HL-60/S4 treated with retinoic acid at 250 ng/mL for 4 days and 3 days (cell line): ENCODE data around the gene CCL24.
"Not testable (repeated sequence)": the region's sequence is repeated elsewhere in the genome, so short reads cannot be mapped to it uniquely, and the experiment has no call there.

Source experiments
- in situ Hi-C: fragments of 300-500 bp; cut with MboI; formaldehyde crosslinking; loops from 2 replicates; pipeline ENCODE4 v1.7.0; 2022; ENCODE audit warnings: low sequenced_read_pairs

The CCL24 gene

DNA sequence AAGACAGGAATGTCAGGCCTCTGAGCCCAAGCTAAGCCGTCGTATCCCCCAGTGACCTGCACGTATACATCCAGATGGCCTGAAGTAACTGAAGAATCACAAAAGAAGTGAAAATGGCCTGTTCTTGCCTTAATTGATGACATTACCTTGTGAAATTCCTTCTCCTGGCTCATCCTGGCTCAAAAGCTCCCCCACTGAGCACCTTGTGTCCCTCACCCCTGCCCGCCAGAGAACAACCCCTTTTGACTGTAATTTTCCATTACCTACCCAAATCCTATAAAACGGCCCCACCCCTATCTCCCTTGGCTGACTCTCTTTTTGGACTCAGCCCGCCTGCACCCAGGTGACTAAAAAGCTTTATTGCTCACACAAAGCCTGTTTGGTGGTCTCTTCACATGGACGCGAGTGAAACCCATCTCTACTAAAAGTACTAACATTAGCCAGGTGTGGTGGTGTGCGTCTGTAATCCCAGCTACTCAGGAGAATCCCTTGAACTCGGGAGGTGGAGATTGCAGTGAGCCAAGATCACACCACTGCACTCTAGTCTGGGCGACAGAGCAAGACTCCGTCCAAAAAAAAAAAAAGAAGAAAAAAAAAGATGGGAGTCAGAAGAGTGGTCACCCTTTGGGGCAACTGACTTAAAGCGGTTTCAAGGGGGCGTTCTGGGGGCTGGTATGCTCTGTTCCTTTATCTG lies 25.3 kb downstream of the CCL24 start:
- in situ Hi-C loops, result not testable (repeated sequence)

DNA sequence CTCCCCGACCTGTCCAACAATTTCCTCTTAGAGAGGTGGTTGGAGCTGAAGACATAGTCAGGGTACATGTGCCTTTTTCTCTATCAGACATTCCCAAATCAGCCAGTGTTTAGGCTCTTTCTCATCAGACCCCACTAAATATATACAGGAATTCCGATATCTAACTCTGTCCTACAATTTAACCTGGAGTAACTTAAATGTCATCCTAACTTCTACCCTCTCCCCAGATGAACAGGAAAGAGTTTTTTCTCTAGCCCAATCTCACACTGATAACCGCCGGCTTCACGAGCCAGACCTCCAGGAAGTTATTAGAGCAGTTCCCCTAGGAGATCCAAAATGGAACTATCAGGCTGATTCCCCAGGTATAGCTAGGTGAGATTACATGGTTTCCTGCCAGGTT lies 30.5 kb downstream of the CCL24 start:
- in situ Hi-C loops, result not testable (repeated sequence)

DNA sequence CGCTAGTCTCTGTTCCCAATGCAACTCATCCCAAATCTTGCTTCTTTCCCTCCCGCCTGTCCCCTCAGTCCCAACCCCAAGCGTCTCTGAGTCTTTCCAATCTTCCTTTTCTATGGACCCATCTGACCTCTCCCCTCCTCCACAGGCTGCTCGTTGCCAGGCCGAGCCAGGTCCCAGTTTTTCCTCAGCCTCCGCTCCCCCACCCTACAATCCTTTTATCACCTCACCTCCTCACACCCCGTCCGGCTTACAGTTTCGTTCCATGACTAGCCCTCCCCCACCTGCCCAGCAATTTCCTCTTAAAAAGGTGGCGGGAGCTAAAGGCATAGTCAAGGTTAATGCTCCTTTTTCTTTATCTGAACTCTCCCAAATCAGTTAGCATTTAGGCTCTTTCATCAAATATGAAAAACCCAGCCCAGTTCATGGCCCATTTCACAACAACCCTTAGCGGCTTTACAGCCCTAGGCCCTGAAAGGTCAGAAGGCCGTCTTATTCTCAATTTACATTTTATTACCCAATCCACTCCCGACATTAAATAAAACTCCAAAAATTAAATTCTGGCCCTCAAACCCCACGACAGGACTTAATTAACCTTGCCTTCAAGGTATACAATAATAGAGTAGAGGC lies 32.8 kb downstream of the CCL24 start:
- in situ Hi-C loops, result not testable (repeated sequence)

DNA sequence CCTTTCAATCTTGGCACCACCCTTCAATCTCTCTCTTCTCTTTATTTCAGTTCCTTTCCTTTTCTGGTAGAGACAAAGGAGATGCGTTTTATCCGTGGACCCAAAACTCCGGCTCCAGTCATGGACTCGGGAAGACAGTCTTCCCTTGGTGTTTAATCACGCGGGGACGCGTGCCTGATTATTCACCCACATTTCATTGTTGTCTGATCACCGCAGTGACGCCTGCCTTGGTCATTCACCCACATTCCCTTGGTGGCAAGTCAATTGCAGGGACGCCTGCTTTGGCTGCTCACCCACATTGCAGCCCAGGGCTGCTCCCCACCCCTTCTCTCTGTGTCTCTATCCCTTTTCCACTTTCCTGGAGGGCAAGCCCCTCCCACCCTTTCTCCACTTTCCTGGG lies 34.1 kb downstream of the CCL24 start:
- in situ Hi-C loops, result not testable (repeated sequence)

GRCh38 chr7:75779035-75779434 lies 34.6 kb downstream of the CCL24 start:
- in situ Hi-C loops, result not testable (repeated sequence)

GRCh38 chr7:75776295-75776971 lies 37.2 kb downstream of the CCL24 start:
- in situ Hi-C loops, result no loop called here

GRCh38 chr7:75773958-75774357 lies 39.6 kb downstream of the CCL24 start:
- in situ Hi-C loops, result not testable (repeated sequence)

DNA sequence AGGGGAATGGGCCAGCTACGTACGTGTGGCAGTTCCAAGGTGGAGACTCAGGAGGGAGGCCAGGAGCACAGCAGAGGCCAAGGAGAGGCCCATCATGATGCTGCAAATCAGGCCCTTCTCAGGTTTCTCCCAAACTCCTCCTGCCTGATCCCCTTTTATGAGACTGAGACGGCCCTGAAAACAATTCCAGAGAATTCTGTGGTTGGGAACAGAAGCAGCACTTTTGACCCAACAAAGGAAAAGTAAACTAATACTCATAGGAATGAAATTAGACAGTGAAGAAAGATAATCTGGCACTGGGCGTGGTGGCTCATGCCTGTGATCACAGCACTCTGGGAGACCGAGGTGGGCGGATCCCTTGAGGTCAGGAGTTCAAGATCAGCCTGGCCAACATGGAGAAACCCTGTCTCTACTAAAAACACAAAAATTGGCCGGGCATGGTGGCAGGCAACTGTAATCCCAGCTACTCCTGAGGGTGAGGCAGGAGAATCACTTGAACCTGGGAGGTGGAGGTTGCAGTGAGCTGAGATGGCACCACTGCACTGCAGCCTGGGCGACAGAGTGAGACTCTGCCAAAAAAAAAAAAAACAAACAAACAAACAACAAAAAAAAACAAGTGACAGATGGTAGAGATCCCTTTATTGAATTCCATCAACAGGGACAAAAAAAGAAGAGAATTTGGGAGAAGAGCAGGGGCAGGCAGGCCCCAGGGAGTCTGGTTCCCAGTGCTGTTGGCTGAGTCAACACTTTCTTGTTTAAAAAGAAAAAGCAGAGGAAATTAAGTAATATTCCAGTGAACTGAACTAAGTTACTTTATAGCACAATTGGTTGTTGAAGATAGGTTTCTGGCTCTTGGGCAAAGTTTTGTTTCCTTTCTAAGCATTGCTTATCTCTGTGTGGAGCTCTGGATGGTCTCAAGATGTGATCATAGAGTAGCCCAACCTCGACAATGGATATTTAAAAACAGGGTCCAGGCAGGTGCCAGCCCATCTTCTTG lies 41.2 kb downstream of the CCL24 start, which contains the start of gene CCL26:
CCL26 (minus strand) TSS at position 131 of the 997 bp plus-strand sequence; CDS start at position 96, 35 bp downstream.
- in situ Hi-C loops, result no loop called here

GRCh38 chr7:75771224-75771623 lies 42.4 kb downstream of the CCL24 start:
- in situ Hi-C loops, result no loop called here

- in situ Hi-C loops, result no loop called here
These were observed 51.2 kb downstream of the CCL24 start for GRCh38 chr7:75762350-75762917.

GRCh38 chr7:75761801-75762200 lies 51.8 kb downstream of the CCL24 start:
- in situ Hi-C loops, result not testable (repeated sequence)
